PFSK-1 (cell line): Measurements from ENCODE around the gene C16orf95.
A peak's percentile ranks its signal among the peaks of the same experiment; 100 is the strongest.

Source experiments
- FOXP2 ChIP-seq: optimal IDR thresholded peaks from 2 replicates; pipeline ENCODE3; 2011; ENCODE audit warnings: borderline replicate concordance, control low read depth, inconsistent platforms; ENCODE audit not compliant: insufficient read depth; ENCODE audit errors: extremely low read length, extremely low read depth
- POLR2AphosphoS5 ChIP-seq: IDR thresholded peaks from 2 replicates; pipeline ENCODE4 v1.6.1; 2012; ENCODE audit warnings: low read depth, mild to moderate bottlenecking, control low read depth, low read length, moderate library complexity
- SIN3A ChIP-seq: IDR thresholded peaks from 2 replicates; pipeline ENCODE4 v1.6.1; 2012; ENCODE audit warnings: mild to moderate bottlenecking, low read length, moderate library complexity, borderline replicate concordance; ENCODE audit not compliant: insufficient read depth
- TAF1 ChIP-seq: IDR thresholded peaks from 2 replicates; pipeline ENCODE4 v1.6.1; 2012; ENCODE audit warnings: low read length, control low read depth, borderline replicate concordance; ENCODE audit not compliant: insufficient read depth
- TF ChIP-seq, protein P1 (sequence below), 2 experiments: IDR thresholded peaks; 2 replicates each; pipeline versions ENCODE4 v1.6.1 to v1.8.0; 2011 to 2012; ENCODE audit warnings: low read depth in 2 of 2, low read length in 2 of 2, control low read depth in 1 of 2, inconsistent platforms in 1 of 2, mild to moderate bottlenecking in 1 of 2, moderate library complexity in 1 of 2; ENCODE audit not compliant: insufficient read depth in 1 of 2

DNA sequence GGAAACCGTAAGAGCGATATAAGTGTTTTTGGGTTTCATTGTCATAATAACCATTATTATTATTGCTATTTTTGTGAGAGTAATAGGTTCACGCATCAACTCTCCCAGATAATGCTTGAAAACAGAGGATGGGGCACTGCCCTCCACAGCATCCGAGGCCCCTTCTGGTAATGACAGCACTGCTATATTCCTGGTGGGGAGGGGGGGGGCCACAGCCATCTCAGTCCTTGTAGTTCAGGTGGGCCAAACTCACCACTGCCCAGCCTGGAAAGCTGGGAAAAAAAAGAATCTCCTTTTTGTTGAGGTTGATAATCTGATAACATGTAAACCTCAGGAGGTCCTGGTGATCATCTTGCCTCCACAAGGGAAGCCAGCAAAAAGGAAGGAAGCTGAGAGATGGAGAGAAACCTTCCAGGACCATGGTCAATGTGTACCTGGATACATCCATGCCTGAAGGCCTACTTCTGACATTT is 706 bp downstream of the C16orf95 start:
- TF ChIP-seq, protein P1, sequence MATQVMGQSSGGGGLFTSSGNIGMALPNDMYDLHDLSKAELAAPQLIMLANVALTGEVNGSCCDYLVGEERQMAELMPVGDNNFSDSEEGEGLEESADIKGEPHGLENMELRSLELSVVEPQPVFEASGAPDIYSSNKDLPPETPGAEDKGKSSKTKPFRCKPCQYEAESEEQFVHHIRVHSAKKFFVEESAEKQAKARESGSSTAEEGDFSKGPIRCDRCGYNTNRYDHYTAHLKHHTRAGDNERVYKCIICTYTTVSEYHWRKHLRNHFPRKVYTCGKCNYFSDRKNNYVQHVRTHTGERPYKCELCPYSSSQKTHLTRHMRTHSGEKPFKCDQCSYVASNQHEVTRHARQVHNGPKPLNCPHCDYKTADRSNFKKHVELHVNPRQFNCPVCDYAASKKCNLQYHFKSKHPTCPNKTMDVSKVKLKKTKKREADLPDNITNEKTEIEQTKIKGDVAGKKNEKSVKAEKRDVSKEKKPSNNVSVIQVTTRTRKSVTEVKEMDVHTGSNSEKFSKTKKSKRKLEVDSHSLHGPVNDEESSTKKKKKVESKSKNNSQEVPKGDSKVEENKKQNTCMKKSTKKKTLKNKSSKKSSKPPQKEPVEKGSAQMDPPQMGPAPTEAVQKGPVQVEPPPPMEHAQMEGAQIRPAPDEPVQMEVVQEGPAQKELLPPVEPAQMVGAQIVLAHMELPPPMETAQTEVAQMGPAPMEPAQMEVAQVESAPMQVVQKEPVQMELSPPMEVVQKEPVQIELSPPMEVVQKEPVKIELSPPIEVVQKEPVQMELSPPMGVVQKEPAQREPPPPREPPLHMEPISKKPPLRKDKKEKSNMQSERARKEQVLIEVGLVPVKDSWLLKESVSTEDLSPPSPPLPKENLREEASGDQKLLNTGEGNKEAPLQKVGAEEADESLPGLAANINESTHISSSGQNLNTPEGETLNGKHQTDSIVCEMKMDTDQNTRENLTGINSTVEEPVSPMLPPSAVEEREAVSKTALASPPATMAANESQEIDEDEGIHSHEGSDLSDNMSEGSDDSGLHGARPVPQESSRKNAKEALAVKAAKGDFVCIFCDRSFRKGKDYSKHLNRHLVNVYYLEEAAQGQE (IDR thresholded peaks at IDR 0.05; ENCODE audit: insufficient read depth in 1 of 2, low read depth in 2 of 2, low read length in 2 of 2) = no peak
- TF ChIP-seq TAF1 (no peak), POLR2AphosphoS5 (no peak), SIN3A (0 out of 2 replicates have a peak, but pooled peaks have one; percentile 23), FOXP2 (no peak)
